ENCODE results near the gene ABO. TPM values are rescaled to one million over a fixed set of nuclear protein-coding genes. Genes with fewer than 3 reads are reported as not detected.

Gene ABO
- total RNA-seq, 1 experiment from 2014 or later, result 0.37 TPM

DNA sequence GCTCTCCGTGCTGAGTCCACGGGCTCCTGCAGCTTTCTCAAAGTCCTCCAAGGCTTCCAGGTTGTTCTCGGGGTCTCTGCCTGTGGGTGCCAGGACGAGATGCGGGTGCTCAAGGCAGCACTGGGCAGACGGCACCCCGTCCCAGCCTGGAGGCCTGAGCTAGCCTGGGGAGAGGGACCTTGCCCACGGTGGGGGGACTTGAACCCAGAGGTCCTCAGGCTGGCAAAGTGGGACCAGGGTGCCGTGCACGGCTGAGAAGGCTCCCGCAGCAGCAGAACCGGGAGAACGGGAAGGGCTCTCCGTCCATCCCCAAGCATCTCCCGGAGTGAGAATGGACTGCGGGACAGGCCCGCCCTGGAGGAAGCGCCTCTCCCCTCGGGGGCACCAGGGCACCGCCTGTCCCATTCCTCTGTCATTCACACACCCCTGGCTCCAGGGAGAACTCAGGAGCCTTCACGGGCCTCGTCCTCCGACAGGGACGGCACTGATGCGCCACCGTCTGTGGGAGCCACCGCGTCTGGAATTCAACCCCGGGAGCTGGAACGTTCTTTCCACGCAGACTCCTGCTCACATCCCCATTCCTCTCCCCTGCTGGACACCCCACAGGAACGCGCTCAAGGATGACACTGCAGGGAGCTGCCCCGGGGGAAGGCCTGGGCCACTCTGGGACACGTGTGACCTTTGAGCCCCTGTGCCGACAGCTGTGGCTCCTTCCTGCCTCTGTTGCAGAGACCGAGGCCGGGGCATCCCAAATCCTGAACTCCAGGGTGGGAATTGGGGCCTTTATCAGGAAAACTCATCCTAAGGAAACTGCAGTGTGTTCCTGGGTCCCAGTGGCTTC, 49.6 kb downstream of the ABO start:
- no peaks in the 10 kb centered on the region for H3K79me1 ChIP-seq (ENCODE audit: insufficient read depth, low read depth, low read length, poor library complexity, severe bottlenecking)
- no peak overlapping the region for H2BK120ac ChIP-seq (ENCODE audit: low read depth, low read length, poor library complexity, severe bottlenecking)
- H3K79me2 ChIP-seq (ENCODE audit: insufficient read depth, low read length), result no peaks in the 10 kb centered on the region
- DNase-seq, result peak; percentile 26
- H3K9me3 Mint-ChIP-seq, result peaks cover 5 to 7% of the 10 kb centered on the region in 2 experiments; a peak in 4 of 5 replicates
- H3K23me2 ChIP-seq (ENCODE audit: insufficient read length, low read depth, low read length, poor library complexity, severe bottlenecking), result no peaks in the 10 kb centered on the region
- no peaks in the 10 kb centered on the region for H3K9me3 ChIP-seq (ENCODE audit: control insufficient read depth, low read depth, low read length)
- H3K27ac ChIP-seq (ENCODE audit: insufficient read length, low read depth, low read length), result no peak overlapping the region
- TF ChIP-seq, protein P1, sequence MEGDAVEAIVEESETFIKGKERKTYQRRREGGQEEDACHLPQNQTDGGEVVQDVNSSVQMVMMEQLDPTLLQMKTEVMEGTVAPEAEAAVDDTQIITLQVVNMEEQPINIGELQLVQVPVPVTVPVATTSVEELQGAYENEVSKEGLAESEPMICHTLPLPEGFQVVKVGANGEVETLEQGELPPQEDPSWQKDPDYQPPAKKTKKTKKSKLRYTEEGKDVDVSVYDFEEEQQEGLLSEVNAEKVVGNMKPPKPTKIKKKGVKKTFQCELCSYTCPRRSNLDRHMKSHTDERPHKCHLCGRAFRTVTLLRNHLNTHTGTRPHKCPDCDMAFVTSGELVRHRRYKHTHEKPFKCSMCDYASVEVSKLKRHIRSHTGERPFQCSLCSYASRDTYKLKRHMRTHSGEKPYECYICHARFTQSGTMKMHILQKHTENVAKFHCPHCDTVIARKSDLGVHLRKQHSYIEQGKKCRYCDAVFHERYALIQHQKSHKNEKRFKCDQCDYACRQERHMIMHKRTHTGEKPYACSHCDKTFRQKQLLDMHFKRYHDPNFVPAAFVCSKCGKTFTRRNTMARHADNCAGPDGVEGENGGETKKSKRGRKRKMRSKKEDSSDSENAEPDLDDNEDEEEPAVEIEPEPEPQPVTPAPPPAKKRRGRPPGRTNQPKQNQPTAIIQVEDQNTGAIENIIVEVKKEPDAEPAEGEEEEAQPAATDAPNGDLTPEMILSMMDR (conservative IDR thresholded peaks at IDR 0.05), result no peak
- peaks cover 0 to 8% of the 10 kb centered on the region in 2 experiments; a peak in 2 of 4 replicates for H3K4me1 Mint-ChIP-seq
- H3K18ac ChIP-seq (ENCODE audit: insufficient read length, low read depth, low read length), result no peak overlapping the region
- no peak overlapping the region for H3K4me2 ChIP-seq (ENCODE audit: insufficient read depth, insufficient read length, low read length)
- H2AK5ac ChIP-seq (ENCODE audit: insufficient read length, low read length), result no peak overlapping the region
- no peak overlapping the region for H3K56ac ChIP-seq (ENCODE audit: insufficient read length, low read depth, low read length)
- no peak overlapping the region for H4K5ac ChIP-seq (ENCODE audit: insufficient read length, low read depth, low read length)
- no peak overlapping the region for H2BK12ac ChIP-seq (ENCODE audit: insufficient read length, low read depth, low read length)
- no peaks in the 10 kb centered on the region for H3K27me3 ChIP-seq (ENCODE audit: insufficient read depth, low read length)
- H3K4ac ChIP-seq (ENCODE audit: low read depth, low read length), result no peak overlapping the region
- H4K8ac ChIP-seq (replicated peaks; ENCODE audit: insufficient read length, low read depth, low read length), result no peak overlapping the region
- H3T11ph ChIP-seq (ENCODE audit: low read length), result no peak overlapping the region
- H2BK15ac ChIP-seq (ENCODE audit: low read depth, low read length), result no peak overlapping the region
- no peak overlapping the region; a peak in 1 of 7 replicates for H3K27ac Mint-ChIP-seq
- no peaks in the 10 kb centered on the region for H3K36me3 Mint-ChIP-seq (ENCODE audit: insufficient read depth in 1 of 3, low read depth in 3 of 3)
- no peak overlapping the region for H2BK5ac ChIP-seq (ENCODE audit: insufficient read length, low read length)
- no peak overlapping the region for H3K4me3 Mint-ChIP-seq
- peaks cover 71% of the 10 kb centered on the region for H3K27me3 Mint-ChIP-seq (ENCODE audit: low read depth)
- no CpG with 5 or more reads among the region's 38 CpGs for WGBS (ENCODE audit: extremely low coverage, insufficient read length, low lambda C conversion rate)
- H3K4me1 ChIP-seq (ENCODE audit: insufficient read depth, low read length), result no peaks in the 10 kb centered on the region
- no peak overlapping the region for H3K14ac ChIP-seq (ENCODE audit: insufficient read depth, low read length)
- H3K9ac ChIP-seq (ENCODE audit: extremely low read depth, insufficient read length, low read length), result no peak overlapping the region
- no peak overlapping the region for H2AFZ ChIP-seq (ENCODE audit: low read length)
- no peaks in the 10 kb centered on the region for H4K20me1 ChIP-seq (ENCODE audit: control insufficient read depth, insufficient read depth, insufficient read length)
- no peak overlapping the region for H3K23ac ChIP-seq (ENCODE audit: insufficient read length, low read depth, low read length)
- H2BK20ac ChIP-seq (ENCODE audit: low read depth, low read length, poor library complexity, severe bottlenecking), result no peak overlapping the region
- no peak overlapping the region for H4K91ac ChIP-seq (ENCODE audit: insufficient read length, low read depth, low read length)

Data from H9 (cell line).